Hepatocyte (in vitro differentiated cells): ENCODE data around the gene FAM53B.

Source experiments
- EZH2 ChIP-seq: fragments of 200-600 bp; sonication (generic); IDR thresholded peaks from 2 replicates; pipeline ENCODE4 v1.6.1; 2016; ENCODE audit warnings: antibody characterized with exemption, mild to moderate bottlenecking, borderline replicate concordance
- EZH2phosphoT487 ChIP-seq: fragments of 200-600 bp; sonication (generic); IDR thresholded peaks from one replicate; pipeline ENCODE4 v1.6.1; 2018; ENCODE audit warnings: antibody characterized with exemption, mild to moderate bottlenecking, low read depth, moderate library complexity; ENCODE audit not compliant: unreplicated experiment, severe bottlenecking
- TF ChIP-seq, protein P1 (sequence below): fragments of 200-600 bp; sonication (generic); IDR thresholded peaks from 2 replicates; pipeline ENCODE4 v1.5.1; 2016; ENCODE audit warnings: antibody characterized with exemption, mild to moderate bottlenecking; ENCODE audit not compliant: poor library complexity

DNA sequence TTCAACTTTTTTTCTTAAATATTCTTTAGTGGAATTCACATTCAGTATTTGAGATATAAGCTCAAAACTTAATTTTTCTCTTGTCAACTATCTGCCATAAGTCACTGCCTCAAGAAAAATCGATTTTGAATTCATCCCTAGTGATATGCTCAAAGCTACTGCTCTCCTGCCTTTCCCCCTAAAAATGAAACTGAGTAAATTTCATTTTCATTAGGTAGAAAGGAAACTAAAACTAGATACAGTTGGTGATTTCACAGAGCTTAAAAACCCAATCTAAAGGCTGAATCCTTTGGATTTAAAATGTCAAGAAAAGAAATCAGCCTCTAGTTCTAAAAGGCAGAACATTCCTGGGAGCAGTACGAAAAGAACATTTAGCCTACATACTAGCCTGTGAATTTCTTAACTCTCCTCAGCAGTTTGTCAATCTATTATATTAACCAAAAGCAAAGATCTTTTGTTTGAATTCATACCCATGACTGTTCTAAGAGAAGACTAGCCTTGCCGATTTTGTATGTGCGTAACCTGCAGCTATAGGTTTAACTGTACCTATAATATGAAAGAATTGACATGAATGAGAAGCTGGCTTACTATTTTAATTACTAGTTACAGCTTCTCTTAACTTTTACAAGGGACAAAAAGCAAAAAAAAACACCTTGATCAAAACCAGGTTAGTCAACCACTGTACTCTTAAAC is 4.9 kb upstream of the FAM53B start:
- TF ChIP-seq, protein P1, sequence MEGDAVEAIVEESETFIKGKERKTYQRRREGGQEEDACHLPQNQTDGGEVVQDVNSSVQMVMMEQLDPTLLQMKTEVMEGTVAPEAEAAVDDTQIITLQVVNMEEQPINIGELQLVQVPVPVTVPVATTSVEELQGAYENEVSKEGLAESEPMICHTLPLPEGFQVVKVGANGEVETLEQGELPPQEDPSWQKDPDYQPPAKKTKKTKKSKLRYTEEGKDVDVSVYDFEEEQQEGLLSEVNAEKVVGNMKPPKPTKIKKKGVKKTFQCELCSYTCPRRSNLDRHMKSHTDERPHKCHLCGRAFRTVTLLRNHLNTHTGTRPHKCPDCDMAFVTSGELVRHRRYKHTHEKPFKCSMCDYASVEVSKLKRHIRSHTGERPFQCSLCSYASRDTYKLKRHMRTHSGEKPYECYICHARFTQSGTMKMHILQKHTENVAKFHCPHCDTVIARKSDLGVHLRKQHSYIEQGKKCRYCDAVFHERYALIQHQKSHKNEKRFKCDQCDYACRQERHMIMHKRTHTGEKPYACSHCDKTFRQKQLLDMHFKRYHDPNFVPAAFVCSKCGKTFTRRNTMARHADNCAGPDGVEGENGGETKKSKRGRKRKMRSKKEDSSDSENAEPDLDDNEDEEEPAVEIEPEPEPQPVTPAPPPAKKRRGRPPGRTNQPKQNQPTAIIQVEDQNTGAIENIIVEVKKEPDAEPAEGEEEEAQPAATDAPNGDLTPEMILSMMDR = no peak
- no peak for TF ChIP-seq EZH2
- TF ChIP-seq EZH2phosphoT487 = no peak
